GM03348 (cell line): ENCODE data around the gene RSBN1L.
"Not testable (repeated sequence)": the region's sequence is repeated elsewhere in the genome, so short reads cannot be mapped to it uniquely, and the experiment has no call there.

Experiments used
- DNase-seq: peaks from one replicate; pipeline ENCODE4 v3.0.0; 2012; ENCODE audit warnings: low spot score

The RSBN1L gene

DNA sequence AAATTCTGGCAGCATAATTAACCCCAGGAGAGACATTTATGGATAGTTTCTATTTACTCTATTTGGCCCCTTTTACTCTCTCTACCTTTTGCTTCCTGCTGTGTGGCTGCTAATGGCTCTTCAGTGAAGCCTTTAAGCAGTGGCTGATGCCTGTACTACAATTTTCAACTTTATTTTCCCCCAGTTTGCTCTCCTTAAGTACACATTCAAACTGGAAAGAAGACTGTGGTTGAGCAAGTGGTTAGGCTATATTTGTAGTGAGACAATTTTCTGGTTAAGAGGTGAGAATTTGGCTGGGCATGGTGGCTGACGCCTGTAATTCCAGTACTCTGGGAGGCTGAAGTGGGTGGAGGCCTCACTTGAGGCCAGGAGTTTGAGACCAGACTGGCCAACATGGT lies 8.5 kb upstream of the RSBN1L start:
- DNase-seq: no peak

DNA sequence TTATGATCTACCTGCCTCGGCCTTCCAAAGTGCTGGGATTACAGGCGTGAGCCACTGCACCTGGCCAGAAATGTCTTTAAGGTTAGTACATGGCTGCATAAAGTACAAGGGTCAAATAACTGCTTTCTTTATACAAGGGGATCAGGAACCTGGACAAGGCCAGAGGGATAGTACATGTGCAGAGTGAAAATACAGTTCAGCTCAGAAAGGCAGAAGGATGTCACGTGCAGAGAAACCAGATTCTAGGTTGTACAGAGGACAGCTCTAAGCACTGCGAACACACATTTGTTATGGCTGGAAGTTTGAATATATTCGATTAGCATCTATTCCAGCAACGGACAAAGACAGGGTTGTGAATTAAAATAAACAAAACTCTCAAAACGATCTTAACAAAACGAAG lies 6.0 kb upstream of the RSBN1L start:
- no peak for DNase-seq

- no peak for DNase-seq
Observed at GRCh38 chr7:77691892-77692491, 4.3 kb upstream of the RSBN1L start.

GRCh38 chr7:77693830-77694583 lies 2.3 kb upstream of the RSBN1L start:
- no peak for DNase-seq

GRCh38 chr7:77696643-77697534 lies 630 bp downstream of the RSBN1L start:
- DNase-seq: peak; percentile 67

DNA sequence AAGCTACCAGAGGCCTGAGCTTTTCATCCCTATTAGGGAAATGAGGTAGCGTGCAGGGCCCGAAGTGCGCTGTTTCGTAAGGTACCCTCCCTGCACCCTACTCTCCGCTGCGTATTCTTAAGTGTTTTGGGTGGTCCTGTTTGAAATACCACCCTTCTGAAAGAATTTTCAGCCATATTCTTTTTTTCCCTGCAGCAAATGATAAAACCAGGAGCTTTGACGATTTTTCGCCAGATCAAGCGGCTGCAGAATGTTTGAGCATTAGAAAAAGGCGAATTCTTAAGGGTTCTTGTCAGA lies 1.2 kb downstream of the RSBN1L start:
- DNase-seq: peak; percentile 60

DNA sequence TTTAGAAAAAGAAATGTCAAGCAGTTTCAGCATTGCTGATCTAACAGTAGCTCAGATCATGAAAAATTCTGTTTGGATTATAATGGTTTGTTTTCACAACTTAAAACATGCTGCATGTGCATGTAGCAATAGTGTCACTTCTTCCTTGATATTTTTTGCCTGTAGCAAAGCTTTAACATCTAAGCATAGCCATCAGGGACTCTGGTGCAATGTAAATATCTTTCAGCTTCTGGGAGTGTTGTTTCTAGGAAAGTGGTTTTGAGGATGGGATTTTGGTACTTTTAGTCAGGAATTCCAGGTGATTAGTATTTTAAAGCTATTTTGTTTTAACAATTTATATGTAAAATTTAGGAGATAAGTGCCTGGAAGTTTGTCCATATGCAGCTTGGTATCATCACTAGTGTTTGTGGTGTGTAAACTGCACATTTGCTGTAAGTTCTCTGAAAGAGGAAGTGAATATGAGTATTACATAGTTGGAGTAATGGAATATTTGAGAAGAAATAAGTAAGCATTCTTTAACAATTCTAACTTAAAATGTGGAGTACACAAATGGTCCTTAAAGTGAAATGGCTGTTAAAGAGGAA lies 1.9 kb downstream of the RSBN1L start:
- DNase-seq: no peak

DNA sequence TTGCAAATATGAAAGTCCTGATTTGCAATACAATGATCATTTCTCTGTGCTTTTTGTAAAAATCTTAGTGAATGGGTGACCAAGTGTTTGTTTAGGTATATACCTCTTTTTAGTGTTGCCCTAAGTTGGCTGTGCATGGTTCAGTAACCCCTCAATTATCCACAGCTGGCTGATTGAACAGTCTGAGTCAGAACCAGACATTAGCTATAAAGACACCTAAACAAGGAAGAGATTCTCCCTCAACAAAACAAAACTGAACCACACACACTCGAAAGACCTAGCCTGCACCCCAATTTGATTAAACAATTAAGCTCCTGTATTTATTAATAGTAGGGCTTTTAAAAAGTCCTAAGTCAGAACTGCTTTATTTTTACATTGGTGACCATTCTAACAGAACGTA lies 2.8 kb downstream of the RSBN1L start:
- DNase-seq: no peak

GRCh38 chr7:77702513-77702912 lies 6.3 kb downstream of the RSBN1L start:
- DNase-seq: no peak

DNA sequence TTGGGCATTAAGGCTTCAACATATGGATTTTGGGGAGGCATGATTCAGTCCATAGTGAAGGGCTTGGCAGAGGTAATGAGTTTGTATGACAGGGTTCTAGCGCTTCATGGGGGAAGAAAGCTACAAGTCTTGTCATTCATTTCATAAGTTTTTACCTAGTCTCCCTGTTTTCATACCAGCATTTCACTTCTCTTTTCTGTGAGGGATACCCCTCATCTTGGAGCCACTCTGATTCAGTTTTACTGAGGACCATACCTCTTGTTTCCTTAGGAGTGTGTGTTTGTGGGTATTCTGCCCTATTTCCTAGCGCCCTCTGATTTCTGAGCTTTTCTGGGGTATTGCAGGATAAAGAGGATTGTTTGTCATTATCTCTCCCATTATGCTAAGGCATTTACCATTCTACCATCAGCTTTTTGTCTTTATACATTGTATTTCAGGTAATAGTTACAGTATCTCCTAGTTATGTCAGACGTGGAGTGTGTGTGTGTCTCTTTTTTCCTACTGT lies 6.8 kb downstream of the RSBN1L start:
- DNase-seq: no peak

DNA sequence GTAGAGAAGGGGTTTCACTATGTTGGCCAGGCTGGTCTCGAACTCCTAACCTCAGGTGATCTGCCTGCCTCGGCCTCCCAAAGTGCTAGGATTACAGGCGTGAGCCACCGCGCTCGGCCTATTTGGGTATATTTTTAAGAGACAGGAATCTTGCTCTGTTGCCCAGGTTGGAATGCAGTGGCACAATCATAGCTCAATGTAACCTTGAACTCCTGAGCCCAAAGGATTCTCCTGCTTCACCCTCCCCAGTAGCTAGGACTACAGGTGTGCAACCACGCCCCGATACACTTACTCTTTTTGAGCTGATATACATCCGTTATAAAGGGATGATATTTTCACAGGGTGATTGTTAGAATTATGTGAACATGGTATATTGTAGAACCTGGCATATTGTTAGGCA lies 7.4 kb downstream of the RSBN1L start:
- DNase-seq: not testable (repeated sequence)

DNA sequence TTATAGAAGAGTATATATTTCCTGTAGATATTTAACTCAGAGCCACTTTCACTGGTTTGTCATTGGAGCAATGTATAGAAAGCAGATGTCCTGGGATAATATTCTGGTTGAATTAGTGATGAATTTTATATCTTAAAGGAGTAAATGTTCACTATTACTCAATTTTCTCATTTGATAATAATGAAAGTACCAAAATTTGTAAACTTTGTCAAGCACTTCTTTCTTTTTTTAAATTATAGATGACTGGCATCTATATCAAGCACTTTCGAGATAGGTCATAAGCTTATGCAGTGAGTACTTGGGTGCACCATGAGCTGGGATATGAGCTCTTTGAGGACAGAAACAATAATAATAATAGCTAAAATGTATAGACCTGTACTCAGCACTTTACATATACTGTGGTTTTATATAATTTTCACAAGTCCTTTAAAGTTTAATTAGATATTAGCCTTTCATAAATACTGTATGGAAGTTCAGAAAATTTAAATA lies 11.3 kb downstream of the RSBN1L start:
- DNase-seq: no peak

- no peak for DNase-seq
Observed at GRCh38 chr7:77710067-77710466, 13.8 kb downstream of the RSBN1L start.

DNA sequence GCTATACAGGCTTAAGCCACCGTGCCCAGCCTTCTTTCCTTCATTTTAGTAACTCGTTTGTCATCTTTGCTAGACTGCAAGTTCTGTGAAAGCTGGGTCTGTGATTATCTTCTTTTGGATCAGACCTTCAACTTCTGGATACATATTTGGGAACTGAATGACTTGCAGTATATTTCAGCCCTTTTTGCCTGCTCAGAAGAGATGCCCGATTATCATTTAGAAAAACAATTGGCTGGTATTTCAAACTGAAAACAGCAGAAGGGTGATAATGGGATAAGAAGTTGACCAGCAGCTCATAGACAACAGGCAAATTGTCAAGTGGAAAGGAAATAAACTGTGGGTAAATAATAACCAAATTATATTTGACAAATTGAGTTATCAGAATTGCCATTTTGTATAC lies 14.6 kb downstream of the RSBN1L start:
- DNase-seq: no peak

DNA sequence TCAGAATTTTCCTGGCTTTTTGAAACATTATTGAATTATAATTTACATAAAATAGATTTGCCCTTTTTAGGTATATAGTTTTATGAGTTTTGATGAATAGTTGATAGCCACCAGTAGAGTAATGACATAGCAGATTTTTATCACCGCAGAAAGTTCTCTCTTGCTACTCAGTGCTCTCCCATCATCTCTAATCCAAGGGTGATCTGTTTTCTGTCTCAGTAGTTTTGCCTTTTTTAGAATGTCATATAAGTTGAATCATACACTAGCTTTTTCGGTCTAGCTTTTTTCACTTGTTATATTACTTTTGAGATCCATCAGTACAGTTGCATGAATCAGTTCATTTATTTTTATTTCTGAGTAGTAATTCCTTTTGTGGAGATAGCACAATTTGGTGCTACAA lies 17.9 kb downstream of the RSBN1L start:
- no peak for DNase-seq

DNA sequence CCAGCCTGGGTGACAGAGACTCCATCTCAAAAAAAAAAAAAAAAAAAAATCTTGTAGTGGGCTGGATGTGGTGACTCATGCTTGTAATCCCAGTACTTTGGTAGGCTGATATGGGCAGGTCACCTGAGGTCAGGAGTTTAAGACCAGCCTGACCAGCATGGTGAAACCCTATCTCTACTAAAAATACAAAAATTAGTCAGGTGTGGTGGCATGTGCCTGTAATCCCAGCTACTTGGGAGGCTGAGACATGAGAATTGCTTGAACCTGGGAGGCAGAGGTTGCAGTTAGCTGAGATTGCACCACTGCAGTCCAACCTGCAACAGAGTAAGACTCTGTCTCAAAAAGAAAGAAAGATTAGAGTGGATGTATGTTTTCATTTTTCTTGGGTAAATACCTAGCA lies 18.7 kb downstream of the RSBN1L start:
- DNase-seq: not testable (repeated sequence)

DNA sequence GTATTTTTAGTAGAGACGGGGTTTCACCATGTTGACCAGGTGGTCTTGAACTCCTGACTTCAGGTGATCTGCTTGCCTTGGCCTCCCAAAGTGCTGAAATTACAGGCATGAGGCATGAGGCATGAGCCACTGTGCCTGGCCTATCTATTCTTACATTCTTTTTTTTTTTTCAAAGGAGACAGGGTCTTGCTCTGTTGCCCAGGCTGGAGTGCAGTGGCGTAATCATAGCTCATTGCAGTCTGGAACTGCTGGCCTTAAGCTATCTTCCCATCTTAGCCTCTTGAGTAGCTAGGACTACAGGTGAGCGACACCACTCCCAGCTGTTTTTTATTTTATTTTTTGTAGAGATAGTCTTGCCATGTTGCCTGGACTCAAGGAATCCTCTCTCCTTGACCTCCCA lies 20.5 kb downstream of the RSBN1L start:
- DNase-seq: no peak

DNA sequence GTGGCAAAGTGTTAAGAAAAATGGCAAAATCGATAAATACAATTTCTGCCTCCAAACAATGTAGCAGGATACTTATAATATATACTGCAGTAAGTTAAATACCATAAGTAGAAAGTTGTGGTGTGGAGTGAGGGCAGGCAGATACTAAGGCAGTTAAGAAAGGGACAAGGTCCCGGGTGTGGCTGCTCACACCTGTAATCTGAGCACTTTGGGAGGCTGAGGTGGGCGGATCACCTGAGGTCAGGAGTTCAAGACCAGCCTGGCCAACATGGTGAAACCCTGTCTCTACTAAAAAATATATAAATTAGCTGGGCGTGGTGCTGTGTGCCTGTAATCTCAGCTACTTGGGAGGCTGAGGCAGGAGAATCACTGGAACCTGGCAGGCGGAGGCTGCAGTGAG lies 21.3 kb downstream of the RSBN1L start:
- not testable (repeated sequence) for DNase-seq

GRCh38 chr7:77727527-77727926 lies 31.3 kb downstream of the RSBN1L start:
- no peak for DNase-seq

- DNase-seq: peak; percentile 43
Observed at GRCh38 chr7:77727936-77728701, 31.9 kb downstream of the RSBN1L start.

GRCh38 chr7:77729574-77730348 lies 33.5 kb downstream of the RSBN1L start:
- no peak for DNase-seq
